NCI-H460 (cell line): ENCODE results near the gene MACO1. TPM values are rescaled to one million over a fixed set of nuclear protein-coding genes. Genes with fewer than 3 reads are reported as not detected.

Source experiments
- DNase-seq: peaks from one replicate; pipeline ENCODE4 v3.0.0-alpha.2; 2016; ENCODE audit warnings: low read depth; ENCODE audit errors: extremely low read depth
- total RNA-seq: library from RNA; depleted of rRNA; stranded (reverse); fragments of >200 nt; shearing (Covaris generic); gene quantifications from 2 replicates; pipeline ENCODE4 v1.2.3, GENCODE V29; 2014; rRNA removed

Gene MACO1
- total RNA-seq, 1 experiment from 2014 or later = 8.5 TPM

DNA sequence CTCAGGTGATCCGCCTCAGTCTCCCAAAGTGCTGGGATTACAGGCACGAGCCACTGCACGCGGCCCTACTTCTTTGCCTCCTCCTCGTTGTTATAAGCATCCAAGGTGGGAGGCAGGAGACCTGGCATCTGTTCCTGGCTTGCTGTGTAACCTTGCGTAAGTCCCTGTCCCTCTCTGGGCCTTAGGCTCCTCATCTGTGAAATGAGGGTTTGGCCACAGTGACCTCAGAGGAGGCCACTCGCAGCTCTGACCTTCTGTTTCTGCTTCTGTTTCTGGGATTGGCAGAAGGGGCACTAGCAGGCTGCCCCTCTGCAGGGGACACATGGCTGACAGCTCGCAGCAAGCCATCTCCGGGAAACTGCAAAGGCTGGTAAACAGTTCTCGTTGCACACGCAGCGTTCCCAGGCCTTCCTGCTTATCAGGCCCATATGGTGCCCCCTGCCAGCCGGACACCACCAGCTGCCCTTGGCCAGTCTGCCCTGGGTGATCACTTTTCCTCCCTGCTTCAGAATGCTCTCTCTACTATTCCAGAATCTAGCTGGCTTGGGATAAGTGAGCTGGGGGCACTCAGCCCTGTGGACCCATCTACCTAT is 110.1 kb downstream of the MACO1 start:
- no peak for DNase-seq

DNA sequence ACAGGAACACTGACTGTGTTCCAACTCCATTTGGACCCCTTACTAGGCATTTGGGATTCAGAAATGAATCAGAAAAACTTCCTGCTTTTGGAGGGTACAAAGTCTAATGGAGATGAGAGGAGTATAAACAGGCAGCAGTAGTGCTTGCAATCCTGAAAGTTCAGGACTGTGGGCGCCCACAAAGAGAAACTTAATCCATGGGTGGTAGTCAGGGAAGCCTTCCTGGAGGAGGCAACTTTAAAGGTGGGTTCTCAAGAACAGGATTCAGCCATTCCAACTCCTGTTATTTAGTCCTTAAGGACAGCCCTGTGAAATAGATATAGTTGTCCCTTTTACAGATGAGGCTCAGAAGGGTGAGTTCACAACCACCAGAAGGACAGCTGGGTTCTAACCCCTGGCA is 110.7 kb downstream of the MACO1 start:
- no peak for DNase-seq

DNA sequence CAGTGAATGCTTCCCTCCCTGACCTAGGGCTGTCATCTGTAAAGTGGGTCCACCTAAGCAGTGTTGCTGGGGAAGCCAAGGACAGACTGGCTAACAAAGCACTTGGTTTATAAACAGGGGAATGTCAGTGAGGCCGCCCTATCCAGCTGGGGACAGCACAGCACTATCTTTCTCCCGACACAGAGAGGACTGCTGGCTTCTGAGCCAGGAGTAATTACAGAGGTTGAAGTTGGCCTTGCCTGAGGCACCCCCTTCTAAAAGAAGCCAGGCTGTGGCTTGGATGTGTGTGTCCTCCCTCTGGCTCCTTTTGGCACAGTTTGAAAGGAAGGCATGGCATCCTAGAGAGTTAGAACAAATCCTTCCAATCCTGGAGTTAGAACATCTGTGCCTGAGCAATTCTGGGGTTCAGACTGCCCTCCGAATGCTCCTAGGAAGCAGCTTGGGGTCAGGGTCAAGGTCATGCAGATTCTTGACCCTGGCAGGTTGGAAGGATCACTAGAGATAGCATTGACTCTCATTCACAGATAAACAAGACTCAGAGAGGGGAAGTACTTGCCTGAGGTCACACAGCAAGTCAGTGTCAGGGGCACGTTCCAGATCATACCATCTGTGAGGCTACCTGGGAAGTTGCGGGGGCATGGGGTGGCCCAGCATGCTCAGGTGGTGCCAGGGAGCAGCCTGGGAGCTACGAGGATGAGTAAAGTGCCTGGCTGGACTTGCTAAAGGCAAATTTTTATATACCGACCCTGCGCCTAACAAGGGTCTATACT is 111.4 kb downstream of the MACO1 start:
- DNase-seq = no peak

DNA sequence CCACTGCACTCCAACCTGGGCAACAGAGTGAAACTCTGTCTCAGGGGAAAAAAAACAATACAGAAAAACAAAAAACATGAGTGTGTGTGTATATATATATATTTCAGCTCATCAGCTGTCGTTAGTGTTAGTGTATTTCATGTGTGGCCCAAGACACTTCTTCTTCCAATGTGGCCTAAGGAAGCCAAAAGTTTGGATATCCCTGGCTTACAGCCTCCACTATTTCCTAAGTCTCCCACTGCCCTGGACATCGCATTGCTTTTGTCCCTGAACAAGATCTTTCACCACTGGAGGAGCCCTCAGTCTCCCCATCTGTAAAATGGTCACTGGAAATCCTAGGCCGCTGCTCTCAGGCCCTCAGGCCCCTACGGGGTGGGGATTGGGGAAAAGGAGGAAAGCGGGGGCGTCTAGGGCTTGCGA is 112.3 kb downstream of the MACO1 start:
- no peak for DNase-seq

DNA sequence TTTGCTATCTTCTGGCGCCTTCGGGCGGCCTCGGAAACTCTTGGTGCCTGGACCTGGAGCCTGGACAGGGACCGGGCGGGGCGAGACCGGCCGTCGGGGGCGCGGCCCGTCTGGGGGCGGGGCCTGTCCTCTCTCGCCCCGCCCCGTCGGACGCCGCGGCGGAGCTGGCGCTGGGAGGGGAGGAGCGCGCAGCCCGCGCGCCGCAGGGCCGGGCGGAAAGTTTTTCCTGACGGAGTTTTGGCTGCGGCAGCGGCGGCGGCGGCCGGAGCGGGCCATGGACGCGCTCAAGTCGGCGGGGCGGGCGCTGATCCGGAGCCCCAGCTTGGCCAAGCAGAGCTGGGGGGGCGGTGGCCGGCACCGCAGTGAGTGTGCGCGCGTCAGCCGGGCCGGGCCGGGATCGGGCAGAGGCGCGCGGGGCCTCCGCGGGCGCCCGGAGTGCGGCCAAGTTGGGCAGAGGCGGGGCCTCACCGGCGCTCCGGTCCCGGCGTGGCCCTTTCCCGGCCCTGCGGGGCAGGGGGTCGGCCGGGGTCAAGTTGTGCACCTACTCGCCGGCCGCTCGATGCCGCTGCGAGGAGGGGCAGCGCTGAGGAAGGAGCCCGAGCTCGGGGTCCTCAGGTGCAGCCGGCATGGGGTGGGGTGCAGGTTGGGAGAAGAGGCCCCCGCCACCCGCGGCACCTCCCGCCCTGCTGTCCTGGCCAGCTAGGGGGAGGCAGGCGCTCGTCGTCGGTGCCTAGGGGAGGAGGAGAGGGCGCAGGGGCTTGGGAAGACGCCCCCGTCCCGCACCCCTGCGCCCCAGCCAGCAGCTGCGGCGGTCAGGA is 112.9 kb downstream of the MACO1 start, which contains the start of gene LDLRAP1:
TSS of gene LDLRAP1 (plus strand) at position 182 of the 818 bp plus-strand sequence. CDS start at position 275, 93 bp downstream.
- DNase-seq = peak; percentile 57

DNA sequence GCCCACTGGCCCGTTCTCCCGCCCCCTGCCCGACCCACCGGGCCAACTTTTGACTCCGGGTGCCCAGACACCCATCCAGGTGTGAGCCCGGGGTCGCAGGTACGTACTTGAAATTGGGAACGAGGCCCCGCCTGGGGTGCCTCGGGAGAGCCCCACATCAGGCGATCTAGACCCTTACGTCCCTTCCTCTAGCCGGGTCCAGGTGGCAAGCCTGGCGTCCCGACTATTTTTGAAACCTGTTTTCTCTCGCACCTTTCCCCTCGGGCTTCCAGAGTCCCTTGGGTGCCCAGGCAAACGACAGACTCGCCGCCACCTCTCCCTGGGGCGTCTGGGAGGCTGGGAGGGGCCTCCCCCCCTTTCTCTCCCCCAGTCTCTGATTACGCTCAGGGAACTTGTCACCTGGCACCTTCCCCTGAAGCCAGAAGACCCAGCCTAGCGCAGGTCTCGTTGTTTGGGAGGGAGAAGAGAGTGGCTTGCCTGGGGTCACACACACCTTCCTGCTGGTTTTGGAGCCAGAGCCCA is 113.6 kb downstream of the MACO1 start:
- no peak for DNase-seq

DNA sequence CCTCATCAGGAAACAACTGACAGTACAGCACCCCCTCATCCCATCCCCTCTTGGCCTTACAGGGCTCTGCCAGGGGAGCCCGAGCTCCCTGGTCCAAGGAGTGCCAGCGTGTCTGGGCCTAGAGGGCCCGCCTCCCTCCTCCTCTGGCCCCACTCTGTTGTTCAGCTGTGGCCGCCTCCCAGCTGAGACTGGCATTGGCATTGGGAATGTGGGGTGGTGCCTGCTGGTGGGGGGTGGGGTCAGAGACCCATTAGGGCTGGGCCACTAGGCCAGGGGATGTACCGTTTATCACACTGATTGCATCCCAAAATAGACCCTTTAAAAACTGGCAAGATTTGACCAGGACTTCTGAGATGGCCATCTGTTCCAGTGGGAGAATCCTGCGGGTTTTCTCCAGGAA is 114.1 kb downstream of the MACO1 start:
- no peak for DNase-seq

DNA sequence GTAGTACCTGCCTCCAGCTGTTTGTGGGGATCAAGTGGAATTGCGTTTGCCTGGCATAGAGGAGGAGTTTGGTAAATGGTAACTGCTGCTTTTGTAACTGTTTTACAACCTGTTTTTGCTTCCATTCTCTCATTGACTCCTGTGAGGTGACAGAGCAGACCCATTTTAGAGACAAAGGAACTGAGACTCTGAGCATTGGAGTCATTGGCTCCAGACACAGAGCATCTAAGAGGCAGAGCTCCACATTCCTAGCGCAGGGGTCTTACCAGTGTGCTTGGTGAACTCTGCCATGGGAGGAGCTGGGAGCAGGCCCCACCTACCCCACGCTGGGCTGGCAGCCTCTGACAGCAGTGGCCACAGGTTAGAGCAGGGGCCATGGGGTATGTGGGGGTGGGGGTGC is 115.1 kb downstream of the MACO1 start:
- DNase-seq = no peak

DNA sequence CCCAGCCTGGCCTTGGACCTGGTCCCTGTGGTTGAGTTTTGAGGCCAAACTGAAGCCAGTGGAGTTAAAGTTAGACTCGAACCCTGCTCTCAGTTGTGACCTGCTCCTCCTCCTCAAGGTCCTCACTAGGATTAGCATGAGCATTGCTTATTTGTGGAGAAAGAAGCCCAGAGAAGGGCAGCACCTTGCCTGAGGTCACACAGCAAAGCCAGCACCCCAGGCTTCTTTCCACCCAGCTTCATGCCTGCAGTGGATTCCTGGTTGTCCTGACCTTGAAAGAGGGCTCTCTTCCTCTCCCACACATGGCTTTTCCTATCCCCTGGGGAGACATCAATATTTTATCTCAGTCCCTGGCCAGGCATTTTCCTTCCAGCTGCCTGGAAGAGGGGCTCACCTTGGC is 115.5 kb downstream of the MACO1 start:
- no peak for DNase-seq

DNA sequence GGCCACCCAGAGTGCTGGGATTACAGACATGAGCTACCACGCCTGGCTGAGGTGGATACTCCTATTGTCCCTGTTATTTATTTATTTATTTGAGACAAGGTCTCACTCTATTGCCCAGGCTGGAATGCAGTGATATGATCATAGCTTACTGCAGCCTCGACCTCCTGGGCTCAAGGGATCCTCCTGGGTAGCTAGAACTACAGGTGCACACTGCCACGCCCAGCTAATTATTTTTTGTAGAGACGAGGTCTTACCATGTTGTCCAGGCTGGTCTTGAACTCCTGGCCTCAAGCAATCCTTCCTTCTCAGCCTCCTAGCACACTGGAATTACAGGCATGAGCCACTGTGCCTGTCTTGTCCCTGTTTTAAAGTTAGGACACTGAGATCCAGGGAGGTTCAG is 117.9 kb downstream of the MACO1 start:
- DNase-seq = no peak

DNA sequence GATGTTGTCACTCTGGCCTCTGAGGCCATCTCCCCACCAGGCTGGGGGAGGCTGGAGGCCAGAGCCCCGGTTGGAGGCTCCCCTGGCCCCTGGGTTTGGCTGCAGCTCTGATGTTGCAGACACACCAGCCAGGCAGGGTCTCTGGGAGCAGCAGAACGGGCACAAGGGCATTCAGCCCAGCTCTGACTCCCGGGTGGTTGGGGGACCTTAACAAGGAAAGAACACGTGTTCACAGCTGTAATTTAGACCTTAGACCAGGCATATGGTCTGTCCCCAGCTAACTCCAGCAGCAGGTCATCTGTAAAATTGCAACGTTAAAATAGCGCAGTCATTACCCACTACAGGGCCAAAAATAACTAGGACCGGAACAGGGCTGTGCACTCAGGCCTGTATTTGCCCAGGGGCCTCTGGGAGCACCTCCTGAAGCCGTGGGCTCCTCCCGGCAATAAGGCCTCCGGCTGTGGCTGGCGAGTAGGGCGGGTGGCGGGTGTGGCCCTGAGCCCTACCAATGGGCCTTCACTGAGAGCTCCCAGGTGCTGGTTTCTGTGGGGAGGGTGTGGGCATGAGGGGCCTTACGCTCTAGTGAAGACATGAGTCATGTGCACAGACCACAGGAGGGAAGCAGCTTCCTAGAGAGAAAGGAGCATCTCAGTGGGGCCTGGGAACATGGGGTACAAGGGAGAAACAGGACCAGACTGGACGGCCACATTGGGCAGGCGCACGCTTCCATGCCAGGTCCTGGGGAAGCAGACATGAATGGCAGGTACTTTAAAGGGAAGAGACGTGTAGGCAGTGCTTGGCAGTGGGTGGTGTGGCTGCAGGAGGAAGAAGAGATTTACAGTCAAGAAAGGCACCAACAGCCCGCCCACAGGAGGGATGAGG is 118.8 kb downstream of the MACO1 start:
- DNase-seq = no peak

Other genes starting within 250 kb of the MACO1 start
- 60.7 and 61.9 TPM in 2 replicates for gene SYF2, start 198.4 kb upstream of the MACO1 start, total RNA-seq
- gene RSRP1, start 183.4 kb upstream of the MACO1 start, total RNA-seq = 43.9 and 56.8 TPM in 2 replicates
- not detected in 2 replicates for gene RHD, start 158.4 kb upstream of the MACO1 start, total RNA-seq
- 78.4 and 92.5 TPM in 2 replicates for gene TMEM50A, start 92.6 kb upstream of the MACO1 start, total RNA-seq
- gene RHCE, start 10.1 kb upstream of the MACO1 start, total RNA-seq = not detected in 2 replicates
- 8.0 and 8.4 TPM in 2 replicates for gene LDLRAP1, start 112.7 kb downstream of the MACO1 start, total RNA-seq
- gene MAN1C1, start 185.9 kb downstream of the MACO1 start, total RNA-seq = 0.10 TPM in 1 of 2 replicates, not detected in the other